Gastrocnemius medialis (tissue), 4 donors: Measurements from ENCODE around the gene NUDT1. TPM values are rescaled to one million over a fixed set of nuclear protein-coding genes. Genes with fewer than 3 reads are reported as not detected.

Experiments
- ATAC-seq, 2 donors: fragments of 150-250 bp; one replicate each; pipeline ENCODE4 v1.9.1; 2016
- DNase-seq, 2 donors: peaks; one replicate each; pipeline ENCODE4 v3.0.0-alpha.2; 2019
- H3K27ac ChIP-seq, 4 donors: fragments of 200-600 bp; sonication (generic); 1 replicate in 1 of 4; 2 replicates in 3 of 4; pipeline ENCODE4 v1.5.1; 2016 to 2018; ENCODE audit warnings: mild to moderate bottlenecking in 2 of 4, moderate library complexity in 1 of 4
- H3K27me3 ChIP-seq, 3 donors: fragments of 200-600 bp; sonication (generic) in 2 of 3; 1 replicate in 1 of 3; 2 replicates in 2 of 3; pipeline versions ENCODE4 v1.5.1 to v1.6.0; 2016 to 2019; ENCODE audit warnings: mild to moderate bottlenecking in 1 of 3, moderate library complexity in 1 of 3
- H3K36me3 ChIP-seq, 2 donors: fragments of 200-600 bp; sonication (generic) in 1 of 2; one replicate each; pipeline ENCODE4 v1.5.1; 2017 to 2018
- H3K4me1 ChIP-seq, 2 donors: fragments of 200-600 bp; sonication (generic) in 1 of 2; one replicate each; pipeline ENCODE4 v1.5.1; 2016 to 2017; ENCODE audit warnings: mild to moderate bottlenecking in 2 of 2
- H3K4me3 ChIP-seq, 4 donors: fragments of 200-600 bp; sonication (generic) in 3 of 4; 1 replicate in 1 of 4; 2 replicates in 3 of 4; pipeline ENCODE4 v1.5.1; 2016 to 2019; ENCODE audit warnings: mild to moderate bottlenecking in 2 of 4
- H3K9me3 ChIP-seq, 3 donors: fragments of 200-600 bp; sonication (generic) in 2 of 3; 1 replicate in 1 of 3; 2 replicates in 2 of 3; pipeline ENCODE4 v1.5.1; 2016 to 2019
- POLR2A ChIP-seq, 2 donors: fragments of 450-650 bp; IDR thresholded peaks; one replicate each; pipeline ENCODE4 v1.6.1; 2017; ENCODE audit warnings: antibody characterized with exemption in 2 of 2, mild to moderate bottlenecking in 2 of 2, moderate library complexity in 2 of 2
- in situ Hi-C, 4 donors: fragments of 200-750 bp; cut with MboI; loops; one replicate each; pipeline versions ENCODE4 v1.15.0 to v1.8.0; 2017; ENCODE audit warnings: low sequenced_read_pairs in 4 of 4
- intact Hi-C: fragments of 100-400 bp; cut with DNase I; formaldehyde crosslinking; loops from one replicate; pipeline ENCODE4 v1.15.1; 2023; ENCODE audit warnings: low total_unique reads
- total RNA-seq, 4 donors: library from RNA; depleted of rRNA; stranded (reverse); fragments of >200 nt; gene quantifications; one replicate each; pipeline versions ENCODE4 v1.1.0 to v1.2.3, GENCODE V29; 2016
- TF ChIP-seq, protein P1 (sequence below), 5 experiments: fragments of 450-650 bp in 3 of 5; fragments of 200-600 bp in 2 of 5; sonication (generic) in 2 of 5; IDR thresholded peaks in 4 of 5; conservative IDR thresholded peaks in 1 of 5; 1 replicate in 4 of 5; 2 replicates in 1 of 5; pipeline ENCODE4 v1.5.1; 2016 to 2019; ENCODE audit warnings: antibody characterized with exemption in 5 of 5, mild to moderate bottlenecking in 3 of 5, moderate library complexity in 3 of 5

NUDT1 gene
- total RNA-seq, 4 donors from 2014 or later: 14.7 to 22.5 (median 18.1) TPM

DNA sequence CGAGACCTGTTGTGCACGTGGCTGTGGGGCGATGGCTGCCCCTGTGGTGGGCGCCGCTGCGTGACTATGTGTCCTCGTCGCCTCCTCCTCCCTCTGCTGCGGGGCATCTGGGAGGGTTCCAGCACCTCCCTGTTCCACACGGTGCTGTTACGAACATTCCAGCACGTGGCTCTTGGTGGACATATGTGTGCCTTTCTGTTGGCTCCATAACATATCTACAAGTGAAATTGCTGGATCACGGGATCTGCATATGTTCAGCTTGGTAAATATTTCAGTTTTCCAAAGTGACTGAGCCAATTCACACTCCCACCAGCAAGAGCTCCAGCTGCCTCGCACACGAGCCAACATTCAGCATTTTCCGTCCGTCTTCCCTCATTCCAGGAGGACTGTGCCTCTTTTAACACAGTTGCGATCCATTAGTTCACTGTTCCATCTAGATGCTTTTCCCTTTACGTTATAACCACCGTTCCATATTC lies 47.1 kb downstream of the NUDT1 start:
- ATAC-seq (no peak), DNase-seq (no peak)
- TF ChIP-seq, protein P1, sequence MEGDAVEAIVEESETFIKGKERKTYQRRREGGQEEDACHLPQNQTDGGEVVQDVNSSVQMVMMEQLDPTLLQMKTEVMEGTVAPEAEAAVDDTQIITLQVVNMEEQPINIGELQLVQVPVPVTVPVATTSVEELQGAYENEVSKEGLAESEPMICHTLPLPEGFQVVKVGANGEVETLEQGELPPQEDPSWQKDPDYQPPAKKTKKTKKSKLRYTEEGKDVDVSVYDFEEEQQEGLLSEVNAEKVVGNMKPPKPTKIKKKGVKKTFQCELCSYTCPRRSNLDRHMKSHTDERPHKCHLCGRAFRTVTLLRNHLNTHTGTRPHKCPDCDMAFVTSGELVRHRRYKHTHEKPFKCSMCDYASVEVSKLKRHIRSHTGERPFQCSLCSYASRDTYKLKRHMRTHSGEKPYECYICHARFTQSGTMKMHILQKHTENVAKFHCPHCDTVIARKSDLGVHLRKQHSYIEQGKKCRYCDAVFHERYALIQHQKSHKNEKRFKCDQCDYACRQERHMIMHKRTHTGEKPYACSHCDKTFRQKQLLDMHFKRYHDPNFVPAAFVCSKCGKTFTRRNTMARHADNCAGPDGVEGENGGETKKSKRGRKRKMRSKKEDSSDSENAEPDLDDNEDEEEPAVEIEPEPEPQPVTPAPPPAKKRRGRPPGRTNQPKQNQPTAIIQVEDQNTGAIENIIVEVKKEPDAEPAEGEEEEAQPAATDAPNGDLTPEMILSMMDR (IDR thresholded peaks at IDR 0.05 in 4 of 5, conservative IDR thresholded peaks at IDR 0.05 in 1 of 5): no peak
- no peak for TF ChIP-seq POLR2A (IDR thresholded peaks at IDR 0.05)
- Histone ChIP-seq H3K4me1 (no peaks in the 10 kb centered on the region), H3K27me3 (no peaks in the 10 kb centered on the region), H3K36me3 (no peaks in the 10 kb centered on the region), H3K27ac (no peak overlapping the region), H3K9me3 (no peaks in the 10 kb centered on the region), H3K4me3 (no peak overlapping the region)
- intact Hi-C loops (no loop called here), in situ Hi-C loops (no loop called here)

DNA sequence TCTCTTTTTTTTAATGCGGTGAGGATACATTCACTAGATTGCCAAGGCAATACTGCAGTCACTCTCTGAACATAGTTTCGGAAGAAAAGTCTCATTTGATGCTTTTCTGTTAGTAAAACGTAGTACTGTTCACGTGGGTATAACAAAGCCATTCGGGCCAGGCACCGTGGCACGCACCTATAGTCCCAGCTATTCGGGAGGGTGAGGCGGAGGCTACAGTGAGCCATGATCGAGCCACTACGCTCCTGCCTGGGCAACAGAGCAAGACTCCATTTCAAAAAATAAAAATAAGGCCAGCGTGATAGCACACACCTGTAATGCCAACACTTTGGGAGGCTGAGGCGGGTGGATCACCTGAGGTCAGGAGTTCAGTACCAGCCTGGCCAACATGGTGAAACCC lies 47.6 kb downstream of the NUDT1 start:
- no peak for DNase-seq

DNA sequence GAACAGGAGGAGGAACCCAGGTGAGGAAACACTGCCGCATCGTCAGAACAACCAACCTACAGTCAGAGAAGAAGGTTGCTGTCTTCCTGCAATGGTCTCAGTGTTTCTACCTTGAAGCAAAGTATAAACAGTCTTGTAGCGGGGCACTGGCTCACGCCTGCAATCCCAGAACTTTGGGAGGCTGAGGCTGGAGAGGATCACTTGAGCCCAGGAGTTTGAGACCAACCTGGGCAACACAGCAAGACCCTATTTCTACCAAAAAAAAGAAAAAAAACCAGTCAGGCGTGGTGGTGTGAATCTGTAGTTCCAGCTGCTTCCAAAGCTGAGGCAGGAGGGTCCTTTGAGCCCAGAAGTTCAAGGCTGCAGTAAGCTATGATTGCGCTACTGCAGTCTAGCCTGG lies 48.9 kb downstream of the NUDT1 start:
- Histone ChIP-seq H3K4me1 (no peaks in the 10 kb centered on the region), H3K36me3 (no peaks in the 10 kb centered on the region), H3K4me3 (no peak overlapping the region), H3K27me3 (no peaks in the 10 kb centered on the region), H3K9me3 (no peaks in the 10 kb centered on the region), H3K27ac (no peak overlapping the region)
- ATAC-seq: no peak
- no peak for DNase-seq
- intact Hi-C loops (loop anchor here (5.0 kb wide), 1 partner anchor 944 kb away; no protein-coding TSS in a partner anchor), in situ Hi-C loops (no loop called here)
- no peak for TF ChIP-seq POLR2A (IDR thresholded peaks at IDR 0.05)
- TF ChIP-seq, protein P1 (IDR thresholded peaks at IDR 0.05 in 4 of 5, conservative IDR thresholded peaks at IDR 0.05 in 1 of 5): no peak

More for the DNA sequence above, 47.6 kb downstream of the NUDT1 start:
- no peak overlapping the region for H3K4me3 ChIP-seq
- H3K27ac ChIP-seq: no peak overlapping the region
- no peaks in the 10 kb centered on the region for H3K27me3 ChIP-seq
- no peaks in the 10 kb centered on the region for H3K4me1 ChIP-seq
- intact Hi-C loops (loop anchor here (5.0 kb wide), 1 partner anchor 942 kb away; no protein-coding TSS in a partner anchor), in situ Hi-C loops (no loop called here)
- H3K36me3 ChIP-seq: no peaks in the 10 kb centered on the region
- H3K9me3 ChIP-seq: no peaks in the 10 kb centered on the region
- TF ChIP-seq POLR2A (IDR thresholded peaks at IDR 0.05): no peak
- TF ChIP-seq, protein P1 (IDR thresholded peaks at IDR 0.05 in 4 of 5, conservative IDR thresholded peaks at IDR 0.05 in 1 of 5): no peak
- ATAC-seq: no peak

DNA sequence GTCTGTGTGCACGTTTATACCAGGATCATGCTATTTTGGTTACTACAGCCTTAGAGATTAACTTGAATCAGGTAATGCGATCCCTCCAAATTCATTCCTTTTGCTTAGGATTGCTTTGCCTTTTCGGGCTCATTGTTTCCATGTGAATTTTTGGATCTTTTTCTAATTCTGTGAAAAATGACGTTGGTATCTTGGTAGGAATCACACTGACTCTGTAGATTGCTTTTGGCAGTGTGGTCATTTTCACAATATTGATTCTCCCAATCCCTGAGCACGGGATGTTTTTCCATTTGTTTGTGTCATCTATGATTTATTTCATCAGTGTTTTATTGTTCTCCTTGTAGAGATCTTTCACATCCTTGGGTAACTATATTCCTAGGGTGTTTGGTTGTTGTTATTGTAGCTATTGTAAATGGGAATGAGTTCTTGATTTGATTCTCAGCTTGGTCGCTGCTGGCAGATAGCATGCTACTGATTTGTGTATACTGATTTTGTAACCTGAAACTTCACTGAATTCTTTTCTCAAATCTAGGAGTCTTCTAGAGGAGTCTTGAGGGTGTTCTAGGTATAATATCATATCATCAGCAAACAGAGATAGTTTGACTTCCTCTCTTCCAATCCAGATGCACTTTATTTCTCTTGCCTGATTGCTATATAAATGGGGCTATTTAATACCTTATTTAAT lies 54.1 kb downstream of the NUDT1 start:
- intact Hi-C loops: no loop called here
- Histone ChIP-seq H3K9me3 (no peaks in the 10 kb centered on the region), H3K27me3 (no peaks in the 10 kb centered on the region), H3K27ac (no peak overlapping the region), H3K4me1 (no peaks in the 10 kb centered on the region), H3K36me3 (no peaks in the 10 kb centered on the region), H3K4me3 (no peak overlapping the region)
- TF ChIP-seq, protein P1 (IDR thresholded peaks at IDR 0.05 in 4 of 5, conservative IDR thresholded peaks at IDR 0.05 in 1 of 5): no peak
- TF ChIP-seq POLR2A (IDR thresholded peaks at IDR 0.05): no peak
- in situ Hi-C loops: no loop called here
- ATAC-seq (no peak), DNase-seq (no peak)
